ENCODE results near the gene HABP2. TPM values are rescaled to one million over a fixed set of nuclear protein-coding genes. Genes with fewer than 3 reads are reported as not detected.
A peak's percentile ranks its signal among the peaks of the same experiment; 100 is the strongest.

The HABP2 gene
- total RNA-seq, 1 donor: not detected

- DNase-seq (ENCODE audit: low read depth): no peak
- TF ChIP-seq CTCF (IDR thresholded peaks at IDR 0.05; ENCODE audit: insufficient read depth, low read length): no peak
- no peak overlapping the region for H3K4me3 ChIP-seq (ENCODE audit: low read depth, low read length)
Observed at GRCh38 chr10:113613427-113613826, 60.6 kb downstream of the HABP2 start.

DNA sequence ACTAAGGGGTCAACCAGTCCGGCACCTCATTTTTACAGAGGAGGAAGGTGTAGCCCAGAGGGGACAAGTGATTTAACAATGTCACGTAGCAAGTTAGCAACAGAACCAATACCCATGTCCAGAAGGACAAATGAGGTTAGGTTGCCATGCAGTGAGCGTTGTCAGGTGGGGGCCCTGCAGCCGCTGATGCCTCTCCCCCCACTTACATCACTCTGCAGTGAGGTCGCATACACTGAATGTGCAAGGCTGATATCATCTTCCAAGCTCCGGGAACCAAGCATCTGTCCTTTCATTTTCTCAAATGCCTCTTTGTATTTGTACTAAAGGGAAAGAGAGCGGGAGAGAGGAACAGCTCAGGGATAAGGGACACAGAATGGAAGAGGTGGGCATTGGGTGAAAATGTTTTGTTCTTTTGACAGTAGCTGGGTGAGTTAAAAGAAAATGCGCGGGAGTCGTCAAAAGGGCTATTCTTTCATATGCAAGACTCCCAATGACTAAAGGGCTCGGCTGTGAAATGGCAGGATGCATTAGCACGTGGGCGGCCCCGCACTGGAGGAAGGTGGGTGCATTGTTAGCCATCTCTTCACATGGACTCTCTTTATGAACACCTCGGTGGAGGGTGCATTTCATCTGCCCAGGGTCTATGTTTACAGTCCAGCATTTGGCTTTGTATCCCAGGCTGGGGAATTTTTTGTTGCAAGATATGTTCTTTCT lies 61.3 kb downstream of the HABP2 start:
- H3K4me3 ChIP-seq (ENCODE audit: low read depth, low read length): no peak overlapping the region
- no peak for TF ChIP-seq CTCF (IDR thresholded peaks at IDR 0.05; ENCODE audit: insufficient read depth, low read length)
- DNase-seq (ENCODE audit: low read depth): no peak

GRCh38 chr10:113616244-113617074 lies 63.6 kb downstream of the HABP2 start:
- no peak for DNase-seq (ENCODE audit: low read depth)
- no peak overlapping the region for H3K4me3 ChIP-seq (ENCODE audit: low read depth, low read length)
- peak; percentile 19 for TF ChIP-seq CTCF (IDR thresholded peaks at IDR 0.05; ENCODE audit: insufficient read depth, low read length)

DNA sequence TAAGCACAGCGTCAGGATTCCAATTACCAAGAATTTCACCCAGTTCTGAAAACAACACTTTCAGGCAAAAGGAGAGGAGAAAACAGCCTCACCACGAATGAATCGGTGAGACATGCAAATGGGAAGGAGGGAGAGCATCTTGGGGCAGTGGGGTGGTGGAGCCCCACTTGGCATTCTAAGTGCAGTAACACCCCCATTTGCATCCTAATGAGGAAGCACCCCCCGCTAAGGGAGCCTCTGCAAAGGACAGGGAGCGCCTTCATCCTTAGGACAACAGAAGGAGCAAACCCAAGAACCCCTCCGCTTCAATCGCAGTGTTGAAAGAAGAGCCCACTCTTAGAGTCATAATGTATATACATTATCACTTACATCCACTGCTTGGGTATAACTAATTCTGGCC lies 64.2 kb downstream of the HABP2 start:
- DNase-seq (ENCODE audit: low read depth): no peak
- H3K4me3 ChIP-seq (ENCODE audit: low read depth, low read length): no peak overlapping the region
- TF ChIP-seq CTCF (IDR thresholded peaks at IDR 0.05; ENCODE audit: insufficient read depth, low read length): no peak

DNA sequence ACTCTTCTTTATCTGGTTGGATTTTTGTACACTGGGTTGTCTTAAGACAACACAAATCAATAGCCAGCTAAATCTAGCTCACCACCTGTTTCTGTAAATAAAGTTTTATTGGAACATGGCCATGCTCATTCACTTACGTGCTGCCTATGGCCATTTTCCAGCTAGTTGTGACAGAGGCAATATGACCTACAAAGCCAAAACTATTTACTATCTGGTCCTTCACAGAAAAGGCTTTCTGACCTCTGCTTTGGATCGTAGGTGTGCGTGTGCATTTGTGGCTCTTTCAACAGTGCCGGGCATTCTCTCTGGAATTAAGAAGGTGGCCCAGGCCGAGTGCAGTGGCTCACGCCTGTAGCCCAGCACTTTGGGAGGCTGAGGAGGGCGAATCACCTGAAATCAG lies 65.5 kb downstream of the HABP2 start:
- no peak for TF ChIP-seq CTCF (IDR thresholded peaks at IDR 0.05; ENCODE audit: insufficient read depth, low read length)
- no peak for DNase-seq (ENCODE audit: low read depth)
- no peak overlapping the region for H3K4me3 ChIP-seq (ENCODE audit: low read depth, low read length)

- no peak overlapping the region for H3K4me3 ChIP-seq (ENCODE audit: low read depth, low read length)
- TF ChIP-seq CTCF (IDR thresholded peaks at IDR 0.05; ENCODE audit: insufficient read depth, low read length): no peak
- DNase-seq (ENCODE audit: low read depth): no peak
Observed at GRCh38 chr10:113619401-113619800, 66.5 kb downstream of the HABP2 start.

Data from fibroblast of the aortic adventitia (primary cell).